Activated CD8-positive, alpha-beta T cell treated with anti-CD3 and anti-CD28 coated beads for 36 hours (primary cell): Measurements from ENCODE around the gene NBEA. TPM values are rescaled to one million over a fixed set of nuclear protein-coding genes. Genes with fewer than 3 reads are reported as not detected.

ENCODE experiments used
- ATAC-seq: fragments of 200-7000 bp; cut with Tn5 transposase; one replicate; pipeline ENCODE4 v1.10.0; 2021; ENCODE audit warnings: mild to moderate bottlenecking, moderate library complexity
- CTCF ChIA-PET: fragments of 350-600 bp; sonication (Branson Sonifier 250); formaldehyde crosslinking; loops from one replicate; lab custom pipeline; 2021; ENCODE audit warnings: antibody characterized with exemption; lab: Charles Lee
- POLR2A ChIA-PET: fragments of 350-600 bp; sonication (Branson Sonifier 250); formaldehyde crosslinking; loops from one replicate; lab custom pipeline; 2021; ENCODE audit warnings: antibody characterized with exemption; lab: Charles Lee
- DNase-seq: peaks from one replicate; pipeline ENCODE4 v3.0.0-alpha.2; 2020
- H3K27ac Mint-ChIP-seq: one replicate; pipeline ENCODE4 v1.8.0; 2021; ENCODE audit warnings: mild to moderate bottlenecking, mixed read lengths
- H3K27me3 Mint-ChIP-seq: one replicate; pipeline ENCODE4 v1.8.0; 2021; ENCODE audit warnings: mixed read lengths
- H3K36me3 Mint-ChIP-seq: one replicate; pipeline ENCODE4 v1.8.0; 2021; ENCODE audit warnings: low read depth, mixed read lengths
- H3K4me1 Mint-ChIP-seq: one replicate; pipeline ENCODE4 v1.8.0; 2021; ENCODE audit warnings: low read depth, mixed read lengths
- H3K4me3 Mint-ChIP-seq: one replicate; pipeline ENCODE4 v1.8.0; 2021; ENCODE audit warnings: mild to moderate bottlenecking, moderate library complexity, mixed read lengths
- H3K9me3 Mint-ChIP-seq: one replicate; pipeline ENCODE4 v1.8.0; 2021; ENCODE audit warnings: mixed read lengths
- CTCF ChIP-seq: fragments of 200-600 bp; IDR thresholded peaks from one replicate; pipeline ENCODE4 v1.8.0; 2022; ENCODE audit warnings: antibody characterized with exemption, mild to moderate bottlenecking
- intact Hi-C: fragments of 100-400 bp; cut with micrococcal nuclease; formaldehyde crosslinking; loops from one replicate; pipeline ENCODE4 v1.10.0; 2022
- total RNA-seq, 2 experiments: library from RNA; stranded (reverse); gene quantifications; one replicate each; pipeline ENCODE4 v1.2.3, GENCODE V29; 2021

Gene NBEA
- total RNA-seq, 2 experiments from 2014 or later, result 0.38 to 0.60 TPM

GRCh38 chr13:35460061-35460460, 518.0 kb downstream of the NBEA start:
- ChIA-PET CTCF (no interaction called here), POLR2A (no interaction called here)
- H3K9me3 Mint-ChIP-seq, result no peaks in the 10 kb centered on the region
- H3K4me3 Mint-ChIP-seq, result no peak overlapping the region
- ATAC-seq (no peak), DNase-seq (no peak)
- no peak for TF ChIP-seq CTCF
- no peaks in the 10 kb centered on the region for H3K4me1 Mint-ChIP-seq
- H3K36me3 Mint-ChIP-seq, result peaks cover 2% of the 10 kb centered on the region
- H3K27me3 Mint-ChIP-seq, result peaks cover 1% of the 10 kb centered on the region
- intact Hi-C loops, result no loop called here
- H3K27ac Mint-ChIP-seq, result no peak overlapping the region

GRCh38 chr13:35465371-35465770, 523.3 kb downstream of the NBEA start:
- H3K9me3 Mint-ChIP-seq, result peaks cover under 1% of the 10 kb centered on the region
- CTCF ChIA-PET, result no interaction called here
- peaks cover 19% of the 10 kb centered on the region for H3K27me3 Mint-ChIP-seq
- POLR2A ChIA-PET, result no interaction called here
- DNase-seq (no peak), ATAC-seq (no peak)
- no peak overlapping the region for H3K4me3 Mint-ChIP-seq
- intact Hi-C loops, result no loop called here
- no peak for TF ChIP-seq CTCF
- H3K36me3 Mint-ChIP-seq, result no peaks in the 10 kb centered on the region
- no peak overlapping the region for H3K27ac Mint-ChIP-seq
- peaks cover 1% of the 10 kb centered on the region for H3K4me1 Mint-ChIP-seq

- peaks cover 2% of the 10 kb centered on the region for H3K36me3 Mint-ChIP-seq
- no peak for TF ChIP-seq CTCF
Measured at GRCh38 chr13:35468195-35468594, 526.1 kb downstream of the NBEA start.

DNA sequence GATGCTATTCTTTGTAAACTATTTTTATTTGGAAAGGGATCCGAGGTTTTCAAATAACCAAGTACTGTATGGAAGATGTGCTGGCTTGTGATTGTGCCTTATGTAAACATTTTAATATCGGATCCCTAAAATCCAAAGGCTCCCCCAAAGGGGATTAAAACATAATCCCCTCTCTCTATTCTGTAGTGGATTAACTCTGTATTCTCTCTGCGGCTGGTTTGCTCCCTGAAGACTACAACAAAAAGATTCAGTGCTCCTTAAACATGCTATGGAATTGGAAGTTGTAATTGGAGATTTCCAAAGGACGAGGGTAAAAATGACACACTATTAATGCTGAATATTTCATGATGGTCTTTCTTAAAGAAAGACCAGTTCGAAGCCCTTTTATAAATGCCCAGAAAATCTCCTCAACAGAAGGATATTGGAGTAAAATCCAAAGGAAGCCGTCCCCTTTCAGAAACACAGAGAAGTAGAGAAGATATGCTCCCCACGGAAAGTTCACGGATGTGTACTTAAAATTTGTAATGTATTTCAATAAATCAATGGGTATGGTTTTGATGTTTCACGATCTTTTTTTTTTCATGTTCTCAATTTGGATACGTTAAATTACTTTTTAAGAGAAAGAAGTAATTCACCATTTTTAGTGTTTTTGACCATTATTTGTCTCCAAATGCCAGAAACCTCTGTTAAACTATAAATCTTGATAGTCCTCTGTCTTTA, 527.9 kb downstream of the NBEA start:
- Mint-ChIP-seq H3K36me3 (peaks cover 4% of the 10 kb centered on the region), H3K4me1 (peaks cover 11% of the 10 kb centered on the region), H3K9me3 (peaks cover 7% of the 10 kb centered on the region), H3K27ac (no peak overlapping the region), H3K27me3 (peaks cover 45% of the 10 kb centered on the region), H3K4me3 (no peak overlapping the region)
- CTCF ChIA-PET, result no interaction called here
- TF ChIP-seq CTCF, result no peak
- intact Hi-C loops, result no loop called here
- DNase-seq (no peak), ATAC-seq (no peak)
- POLR2A ChIA-PET, result no interaction called here

More at GRCh38 chr13:35468195-35468594, 526.1 kb downstream of the NBEA start:
- intact Hi-C loops, result no loop called here
- no peak overlapping the region for H3K27ac Mint-ChIP-seq
- ChIA-PET CTCF (no interaction called here), POLR2A (no interaction called here)
- peaks cover 9% of the 10 kb centered on the region for H3K4me1 Mint-ChIP-seq
- H3K4me3 Mint-ChIP-seq, result no peak overlapping the region
- no peak for ATAC-seq
- H3K9me3 Mint-ChIP-seq, result peaks cover 5% of the 10 kb centered on the region
- DNase-seq, result no peak
- peaks cover 38% of the 10 kb centered on the region for H3K27me3 Mint-ChIP-seq
